Loucy (cell line): Measurements from ENCODE around the gene RND2.
A peak's percentile ranks its signal among the peaks of the same experiment; 100 is the strongest.
"Not testable (repeated sequence)": the region's sequence is repeated elsewhere in the genome, so short reads cannot be mapped to it uniquely, and the experiment has no call there.

Source experiments
- H2AFZ ChIP-seq: fragments of 200-600 bp; sonication (generic); 2 replicates; pipeline ENCODE4 v1.6.0; 2016; ENCODE audit warnings: antibody characterized with exemption, mild to moderate bottlenecking, low read length, moderate library complexity
- H3F3A ChIP-seq: fragments of 200-600 bp; 2 replicates; pipeline ENCODE4 v1.6.0; 2016; ENCODE audit warnings: antibody characterized with exemption, low read depth, mild to moderate bottlenecking
- H3K27me3 ChIP-seq: fragments of 200-600 bp; sonication (generic); 2 replicates; pipeline ENCODE4 v1.6.1; 2014; ENCODE audit warnings: low read length, mild to moderate bottlenecking; ENCODE audit not compliant: insufficient read depth, poor library complexity, severe bottlenecking
- H3K36me3 ChIP-seq: fragments of 200-600 bp; sonication (generic); 2 replicates; pipeline ENCODE4 v1.6.1; 2016; ENCODE audit warnings: low read length; ENCODE audit not compliant: insufficient read depth
- H3K4me1 ChIP-seq: fragments of 200-600 bp; sonication (generic); 2 replicates; pipeline ENCODE4 v1.5.1; 2014; ENCODE audit warnings: low read length, mild to moderate bottlenecking; ENCODE audit not compliant: insufficient read depth, poor library complexity, severe bottlenecking
- H3K4me2 ChIP-seq: fragments of 200-600 bp; sonication (generic); 2 replicates; pipeline ENCODE4 v1.6.0; 2014; ENCODE audit warnings: antibody characterized with exemption, low read length, low read depth, mild to moderate bottlenecking; ENCODE audit not compliant: poor library complexity, severe bottlenecking
- H3K4me3 ChIP-seq: fragments of 200-600 bp; sonication (generic); 2 replicates; pipeline ENCODE4 v1.5.1; 2014; ENCODE audit warnings: low read length, mild to moderate bottlenecking, mixed read lengths; ENCODE audit not compliant: poor library complexity, severe bottlenecking
- H3K79me2 ChIP-seq: fragments of 200-600 bp; sonication (generic); 2 replicates; pipeline ENCODE4 v1.6.1; 2014; ENCODE audit warnings: low read length; ENCODE audit not compliant: insufficient read depth
- H3K9ac ChIP-seq: fragments of 200-600 bp; sonication (generic); 2 replicates; pipeline ENCODE4 v1.6.0; 2014; ENCODE audit warnings: mild to moderate bottlenecking, low read depth, low read length, moderate library complexity; ENCODE audit not compliant: poor library complexity, severe bottlenecking
- H3K9me2 ChIP-seq: fragments of 200-600 bp; sonication (generic); replicated peaks from 2 replicates; pipeline ENCODE4 v1.6.1; 2016; ENCODE audit warnings: low read depth, low read length, mixed read lengths
- H3K9me3 ChIP-seq: fragments of 200-600 bp; sonication (generic); 2 replicates; pipeline ENCODE4 v1.6.1; 2014; ENCODE audit warnings: mild to moderate bottlenecking, antibody characterized with exemption, low read length, low read depth; ENCODE audit not compliant: insufficient read depth
- H4K20me1 ChIP-seq: fragments of 200-600 bp; sonication (generic); 2 replicates; pipeline ENCODE4 v1.6.0; 2014; ENCODE audit warnings: antibody characterized with exemption, low read length, mild to moderate bottlenecking; ENCODE audit not compliant: insufficient read depth, poor library complexity, severe bottlenecking
- EZH2phosphoT487 ChIP-seq: fragments of 200-600 bp; IDR thresholded peaks from 2 replicates; pipeline ENCODE4 v1.6.1; 2018; ENCODE audit warnings: antibody characterized with exemption, mild to moderate bottlenecking, moderate library complexity, borderline replicate concordance
- TF ChIP-seq, protein P1 (sequence below): fragments of 200-600 bp; sonication (generic); conservative IDR thresholded peaks from 2 replicates; pipeline ENCODE4 v1.5.1; 2014; ENCODE audit warnings: mild to moderate bottlenecking, antibody characterized with exemption, low read length

The RND2 gene

DNA sequence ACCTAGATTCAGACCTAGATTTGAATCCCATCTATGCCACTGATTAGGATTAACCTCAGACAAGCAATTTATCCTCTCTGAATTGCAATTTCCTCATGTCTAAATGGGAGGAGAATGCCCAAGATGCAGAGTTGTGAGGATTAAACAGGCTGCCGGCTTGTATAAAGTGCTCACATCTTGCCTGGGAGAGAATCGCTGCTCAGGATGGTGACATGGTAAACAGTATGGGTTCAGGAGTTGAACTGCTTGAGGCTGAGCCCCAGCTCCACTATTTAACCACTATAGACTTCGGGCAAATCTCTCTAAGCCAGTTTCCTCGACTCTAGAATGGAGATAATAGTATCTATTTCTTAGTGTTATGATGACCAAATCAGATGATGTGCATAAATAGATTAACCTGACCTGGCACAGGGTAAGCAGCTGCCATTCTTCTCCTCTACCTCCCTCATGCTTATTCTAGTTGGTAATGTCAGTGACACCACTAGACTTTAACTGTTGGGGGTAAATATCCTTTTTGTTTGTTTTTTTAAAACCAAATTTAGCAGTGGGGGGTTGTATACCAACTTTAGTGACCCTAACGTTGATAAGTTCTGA is 27.5 kb upstream of the RND2 start:
- Histone ChIP-seq H3K4me2 (peak overlapping the region; percentile 83), H3K9ac (peak overlapping the region; percentile 70), H2AFZ (peak overlapping the region; percentile 91), H4K20me1 (peaks cover 28% of the 10 kb centered on the region), H3K36me3 (peaks cover 24% of the 10 kb centered on the region; the same call in 1 of the 2 replicates), H3K4me3 (peak overlapping the region; percentile 72), H3K27me3 (peaks cover 10% of the 10 kb centered on the region), H3F3A (peaks cover 2% of the 10 kb centered on the region; the same call in 1 of the 2 replicates), H3K4me1 (peaks cover 22% of the 10 kb centered on the region), H3K79me2 (peaks cover 35% of the 10 kb centered on the region), H3K9me2 (no peaks in the 10 kb centered on the region), H3K9me3 (no peaks in the 10 kb centered on the region)
- no peak for TF ChIP-seq EZH2phosphoT487
- TF ChIP-seq, protein P1, sequence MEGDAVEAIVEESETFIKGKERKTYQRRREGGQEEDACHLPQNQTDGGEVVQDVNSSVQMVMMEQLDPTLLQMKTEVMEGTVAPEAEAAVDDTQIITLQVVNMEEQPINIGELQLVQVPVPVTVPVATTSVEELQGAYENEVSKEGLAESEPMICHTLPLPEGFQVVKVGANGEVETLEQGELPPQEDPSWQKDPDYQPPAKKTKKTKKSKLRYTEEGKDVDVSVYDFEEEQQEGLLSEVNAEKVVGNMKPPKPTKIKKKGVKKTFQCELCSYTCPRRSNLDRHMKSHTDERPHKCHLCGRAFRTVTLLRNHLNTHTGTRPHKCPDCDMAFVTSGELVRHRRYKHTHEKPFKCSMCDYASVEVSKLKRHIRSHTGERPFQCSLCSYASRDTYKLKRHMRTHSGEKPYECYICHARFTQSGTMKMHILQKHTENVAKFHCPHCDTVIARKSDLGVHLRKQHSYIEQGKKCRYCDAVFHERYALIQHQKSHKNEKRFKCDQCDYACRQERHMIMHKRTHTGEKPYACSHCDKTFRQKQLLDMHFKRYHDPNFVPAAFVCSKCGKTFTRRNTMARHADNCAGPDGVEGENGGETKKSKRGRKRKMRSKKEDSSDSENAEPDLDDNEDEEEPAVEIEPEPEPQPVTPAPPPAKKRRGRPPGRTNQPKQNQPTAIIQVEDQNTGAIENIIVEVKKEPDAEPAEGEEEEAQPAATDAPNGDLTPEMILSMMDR, result no peak

DNA sequence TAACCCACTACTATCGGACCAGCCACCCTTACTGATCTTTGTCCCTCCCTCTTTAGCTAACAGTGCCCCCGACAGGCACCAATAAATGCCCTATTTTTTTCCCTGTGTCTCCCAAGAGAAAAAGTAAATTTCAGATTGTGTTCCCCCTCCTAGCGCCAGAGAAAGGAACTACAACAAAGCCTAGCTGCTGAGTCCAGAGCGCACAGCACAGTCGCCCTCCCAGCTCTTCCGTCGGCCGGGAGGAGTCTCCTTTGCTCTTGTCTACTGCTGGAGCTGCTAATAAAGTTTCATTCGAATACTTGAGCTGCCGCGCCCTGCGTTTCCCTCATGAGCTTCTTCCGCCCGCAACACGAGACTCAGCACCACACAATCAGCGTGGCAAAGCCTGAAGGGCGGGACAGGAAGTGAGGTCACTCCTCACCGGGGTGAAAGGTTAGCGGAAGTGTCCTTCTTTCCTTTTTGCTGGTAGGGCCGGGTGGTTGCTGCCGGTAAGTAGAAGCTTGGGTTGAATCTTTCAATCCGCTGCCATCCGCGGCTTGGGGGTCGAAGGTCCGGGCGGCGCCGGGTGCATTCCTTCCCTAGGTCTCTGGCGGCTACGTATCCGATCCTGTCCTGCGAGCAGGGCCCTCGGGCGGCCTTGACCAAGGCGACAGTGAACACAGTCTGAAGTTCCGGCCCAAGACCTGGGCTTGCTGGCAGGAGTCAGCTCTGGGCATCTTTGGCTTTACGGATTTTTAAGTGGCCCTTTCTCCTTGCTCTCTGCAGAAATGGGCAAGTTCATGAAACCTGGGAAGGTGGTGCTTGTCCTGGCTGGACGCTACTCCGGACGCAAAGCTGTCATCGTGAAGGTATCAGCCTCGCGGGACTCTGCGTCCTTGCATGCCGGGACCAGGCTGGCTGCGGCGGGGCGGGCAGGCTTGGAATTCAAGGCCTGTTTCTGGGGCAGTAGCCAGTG is 26.8 kb upstream of the RND2 start, which contains the start of gene RPL27:
Gene RPL27, plus strand, starts transcription at position 436 of the 955 bp plus-strand sequence. Its CDS starts 332 bp downstream, at position 768.
- Histone ChIP-seq H3K4me1 (peaks cover 22% of the 10 kb centered on the region), H4K20me1 (peaks cover 28% of the 10 kb centered on the region), H2AFZ (peak within 1 kb of the TSS; percentile 91), H3K9me2 (no peaks in the 10 kb centered on the region), H3K9me3 (no peaks in the 10 kb centered on the region), H3K4me3 (peak within 1 kb of the TSS; percentile 100), H3F3A (peaks cover 2% of the 10 kb centered on the region; the same call in 1 of the 2 replicates), H3K36me3 (peaks cover 20% of the 10 kb centered on the region; the same call in 1 of the 2 replicates), H3K9ac (peak within 1 kb of the TSS; percentile 100), H3K27me3 (peaks cover 10% of the 10 kb centered on the region), H3K79me2 (peaks cover 35% of the 10 kb centered on the region), H3K4me2 (peak within 1 kb of the TSS; percentile 93)
- TF ChIP-seq, protein P1, result peak; percentile 84
- no peak for TF ChIP-seq EZH2phosphoT487

DNA sequence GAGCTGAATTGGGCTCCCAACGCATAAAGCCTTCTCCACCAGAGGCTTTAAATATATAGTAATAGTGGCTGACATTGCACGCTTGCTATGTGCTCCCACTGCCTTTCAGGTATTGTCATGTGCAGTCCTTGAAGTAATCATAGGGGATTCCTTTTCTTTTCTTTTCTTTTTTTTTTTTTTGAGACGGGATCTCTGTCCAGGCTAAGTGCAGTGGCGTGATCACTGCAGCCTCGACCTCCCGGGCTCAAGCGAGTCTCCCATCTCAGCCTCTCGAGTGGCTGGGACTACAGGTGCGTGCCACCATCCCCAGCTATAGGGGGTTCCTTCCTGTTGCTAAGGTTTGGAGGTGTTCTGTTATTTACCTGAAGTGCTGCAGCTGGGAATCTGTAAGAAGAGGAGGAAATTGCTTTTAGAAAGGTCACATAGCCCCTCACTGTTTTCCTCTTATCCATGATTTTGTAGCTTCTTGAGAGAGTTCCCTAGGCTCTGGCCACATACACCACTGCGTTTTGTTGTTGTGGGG is 26.0 kb upstream of the RND2 start:
- Histone ChIP-seq H3K36me3 (peaks cover 24% of the 10 kb centered on the region; the same call in 1 of the 2 replicates), H4K20me1 (peaks cover 28% of the 10 kb centered on the region), H3K9me2 (no peaks in the 10 kb centered on the region), H3K4me1 (peaks cover 22% of the 10 kb centered on the region), H2AFZ (no peak overlapping the region), H3K4me3 (peak overlapping the region; percentile 100), H3K4me2 (peak overlapping the region; percentile 93), H3K9ac (peak overlapping the region; percentile 100), H3F3A (peaks cover 2% of the 10 kb centered on the region; the same call in 1 of the 2 replicates), H3K27me3 (peaks cover 10% of the 10 kb centered on the region), H3K9me3 (no peaks in the 10 kb centered on the region), H3K79me2 (peaks cover 35% of the 10 kb centered on the region)
- TF ChIP-seq, protein P1, result no peak
- no peak for TF ChIP-seq EZH2phosphoT487

DNA sequence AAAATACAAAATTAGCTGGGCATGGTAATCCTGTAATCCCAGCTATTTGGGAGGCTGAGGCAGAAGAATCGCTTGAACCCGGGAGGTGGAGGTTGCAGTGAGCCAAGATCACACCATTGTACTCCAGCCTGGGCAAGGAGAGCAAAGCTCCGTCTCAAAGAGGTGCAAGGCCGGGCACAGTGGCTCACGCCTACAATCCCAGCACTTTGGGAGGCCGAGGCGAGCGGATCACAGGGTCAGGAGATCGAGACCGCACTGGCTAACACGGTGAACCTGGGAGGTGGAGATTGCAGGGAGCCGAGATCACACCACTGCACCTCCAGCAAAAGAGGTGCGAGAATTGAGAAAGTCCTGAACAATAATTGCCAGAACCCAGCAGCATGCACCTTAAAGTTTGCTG is 24.1 kb upstream of the RND2 start:
- not testable (repeated sequence) for H3K9me2 ChIP-seq, H2AFZ ChIP-seq, H3K27me3 ChIP-seq, H3F3A ChIP-seq, H3K9me3 ChIP-seq, H3K4me3 ChIP-seq
- H3K9ac ChIP-seq, result peak overlapping the region; percentile 40
- peaks cover 35% of the 10 kb centered on the region for H3K79me2 ChIP-seq
- peaks cover 28% of the 10 kb centered on the region for H4K20me1 ChIP-seq
- peaks cover 24% of the 10 kb centered on the region; the same call in 1 of the 2 replicates for H3K36me3 ChIP-seq
- peak overlapping the region; percentile 13 for H3K4me2 ChIP-seq
- peaks cover 22% of the 10 kb centered on the region for H3K4me1 ChIP-seq
